Liver (tissue), 9 donors: ENCODE data around the gene CDKL1. TPM values are rescaled to one million over a fixed set of nuclear protein-coding genes. Genes with fewer than 3 reads are reported as not detected.

ENCODE experiments used
- DNase-seq: peaks from one replicate; pipeline ENCODE4 v3.0.0-alpha.2; 2017; ENCODE audit warnings: low spot score
- H3K27ac ChIP-seq, 2 donors: one replicate each; pipeline ENCODE4 v1.7.0; 2013; ENCODE audit warnings: inconsistent platforms in 2 of 2, low read length in 2 of 2, control low read depth in 1 of 2, low read depth in 1 of 2, mild to moderate bottlenecking in 1 of 2
- H3K27me3 ChIP-seq, 4 donors: one replicate each; pipeline versions ENCODE4 v1.6.1 to v1.7.0; 2013; ENCODE audit warnings: low read length in 3 of 4, inconsistent platforms in 1 of 4, mild to moderate bottlenecking in 1 of 4, moderate library complexity in 1 of 4; ENCODE audit not compliant: control insufficient read depth in 4 of 4, insufficient read depth in 4 of 4
- H3K36me3 ChIP-seq, 4 donors: one replicate each; pipeline versions ENCODE4 v1.6.1 to v1.7.0; 2013; ENCODE audit warnings: low read length in 3 of 4, mild to moderate bottlenecking in 3 of 4, low read depth in 1 of 4, moderate library complexity in 1 of 4; ENCODE audit not compliant: control insufficient read depth in 4 of 4, insufficient read depth in 3 of 4
- H3K4me1 ChIP-seq, 4 donors: one replicate each; pipeline versions ENCODE4 v1.6.1 to v1.7.0; 2013; ENCODE audit warnings: low read length in 3 of 4, mild to moderate bottlenecking in 3 of 4, moderate library complexity in 1 of 4; ENCODE audit not compliant: control insufficient read depth in 4 of 4, insufficient read depth in 4 of 4
- H3K4me3 ChIP-seq, 3 donors: one replicate each; pipeline versions ENCODE4 v1.6.1 to v1.7.0; 2013; ENCODE audit warnings: low read length in 3 of 3, control low read depth in 1 of 3, low read depth in 1 of 3, mild to moderate bottlenecking in 1 of 3
- H3K9ac ChIP-seq, 2 donors: one replicate each; pipeline ENCODE4 v1.7.0; 2013; ENCODE audit warnings: low read length in 2 of 2, mild to moderate bottlenecking in 2 of 2, moderate library complexity in 2 of 2, control low read depth in 1 of 2, low read depth in 1 of 2
- H3K9me3 ChIP-seq, 4 donors: one replicate each; pipeline versions ENCODE4 v1.6.1 to v1.7.0; 2013; ENCODE audit warnings: low read length in 3 of 4; ENCODE audit not compliant: control insufficient read depth in 4 of 4
- CTCF ChIP-seq: fragments of 150-350 bp; IDR thresholded peaks from 2 replicates; pipeline ENCODE4 v1.5.1; 2017; ENCODE audit warnings: improper control_type of control experiment, low read depth, low read length; ENCODE audit not compliant: missing input control
- GABPA ChIP-seq, 2 donors: IDR thresholded peaks in 1 of 2; conservative IDR thresholded peaks in 1 of 2; 2 replicates each; pipeline ENCODE4 v1.6.1; 2016; ENCODE audit warnings: antibody characterized with exemption in 2 of 2, mild to moderate bottlenecking in 1 of 2, moderate library complexity in 1 of 2
- HNF4A ChIP-seq, 2 donors: conservative IDR thresholded peaks; 2 replicates each; pipeline ENCODE4 v1.6.1; 2016; ENCODE audit warnings: antibody characterized with exemption in 2 of 2, mild to moderate bottlenecking in 2 of 2
- HNF4G ChIP-seq: IDR thresholded peaks from 2 replicates; pipeline ENCODE4 v1.6.1; 2016; ENCODE audit warnings: antibody characterized with exemption
- MAX ChIP-seq: IDR thresholded peaks from 2 replicates; pipeline ENCODE4 v1.6.1; 2016; ENCODE audit warnings: antibody characterized with exemption
- REST ChIP-seq: IDR thresholded peaks from 2 replicates; pipeline ENCODE4 v1.6.1; 2016; ENCODE audit warnings: antibody characterized with exemption, mild to moderate bottlenecking
- RXRA ChIP-seq, 2 donors: IDR thresholded peaks; 2 replicates each; pipeline ENCODE4 v1.6.1; 2017 to 2018; ENCODE audit warnings: antibody characterized with exemption in 2 of 2, mild to moderate bottlenecking in 1 of 2
- SP1 ChIP-seq: IDR thresholded peaks from 2 replicates; pipeline ENCODE4 v1.6.1; 2018; ENCODE audit warnings: antibody characterized with exemption, mild to moderate bottlenecking
- TAF1 ChIP-seq: conservative IDR thresholded peaks from 2 replicates; pipeline ENCODE4 v1.6.1; 2016; ENCODE audit warnings: antibody characterized with exemption, mild to moderate bottlenecking
- WGBS: extraction: QIAGEN DNeasy Blood & Tissue Kit; methylation state at CpG from one replicate; pipeline ENCODE4 v1.1.7; 2013; 5-methylcytosine and 5-hydroxymethylcytosine counted together
- polyA plus RNA-seq, 2 donors: library from polyadenylated mRNA; stranded (reverse) in 1 of 2; unstranded in 1 of 2; fragments of 200-250 nt in 1 of 2; fragments of >200 nt in 1 of 2; fragmentation: Nextera tagmentation in 1 of 2; extraction: Ambion mirVana in 1 of 2; gene quantifications; one replicate each; pipeline versions ENCODE4 v1.2.1 to v1.2.3, GENCODE V29; 2013 to 2015
- total RNA-seq, 2 donors: library from RNA; depleted of rRNA; stranded (reverse); fragments of >200 nt; gene quantifications; one replicate each; pipeline ENCODE4 v1.2.3, GENCODE V29; 2014
- donor health status: healthy.
- donor health status: healthy.
- donor health status: healthy.
- donor health status: healthy.
- donor health status: healthy.

The CDKL1 gene
- total and polyA plus RNA-seq, 4 donors: 1.1 to 6.8 (median 2.1) TPM

GRCh38 chr14:50377550-50378085 lies 19.1 kb downstream of the CDKL1 start:
- H3K9ac ChIP-seq: no peak overlapping the region
- H3K36me3 ChIP-seq: no peaks in the 10 kb centered on the region
- H3K9me3 ChIP-seq: no peaks in the 10 kb centered on the region
- WGBS: 87% methylated on average over 4 of the region's 4 CpGs
- no peak for DNase-seq
- no peak for TF ChIP-seq RXRA (IDR thresholded peaks at IDR 0.05)
- TF ChIP-seq HNF4G: no peak
- TF ChIP-seq CTCF: no peak
- TF ChIP-seq REST: no peak
- TF ChIP-seq HNF4A (conservative IDR thresholded peaks at IDR 0.05): no peak
- no peak for TF ChIP-seq MAX
- TF ChIP-seq SP1: no peak
- no peak overlapping the region for H3K27ac ChIP-seq
- H3K4me1 ChIP-seq: peaks cover 0 to 16% (median 5%) of the 10 kb centered on the region in 4 donors
- no peak overlapping the region for H3K4me3 ChIP-seq
- no peaks in the 10 kb centered on the region for H3K27me3 ChIP-seq

- WGBS: 96% methylated on average over 5 of the region's 5 CpGs
- no peak for DNase-seq
- Histone ChIP-seq H3K4me1 (peaks cover 0 to 3% (median 0%) of the 10 kb centered on the region in 4 donors), H3K27me3 (no peaks in the 10 kb centered on the region), H3K27ac (no peak overlapping the region), H3K9me3 (no peaks in the 10 kb centered on the region), H3K4me3 (no peak overlapping the region), H3K36me3 (no peaks in the 10 kb centered on the region), H3K9ac (no peak overlapping the region)
- no peak for TF ChIP-seq GABPA (IDR thresholded peaks at IDR 0.05 in 1 of 2, conservative IDR thresholded peaks at IDR 0.05 in 1 of 2)
- no peak for TF ChIP-seq TAF1
- no peak for TF ChIP-seq CTCF
Observed at GRCh38 chr14:50375760-50376159, 20.9 kb downstream of the CDKL1 start.
